Body of pancreas (tissue), 4 donors: ENCODE results near the gene PTPRN2.

Experiments
- CTCF ChIP-seq, 7 experiments: fragments of 450-650 bp in 4 of 7; fragments of 200-600 bp in 3 of 7; sonication (generic) in 3 of 7; IDR thresholded peaks; one replicate each; pipeline ENCODE4 v1.5.1; 2016 to 2019; ENCODE audit warnings: antibody characterized with exemption in 7 of 7
- POLR2A ChIP-seq, 3 donors: fragments of 450-650 bp; IDR thresholded peaks; one replicate each; pipeline ENCODE4 v1.6.1; 2016; ENCODE audit warnings: antibody characterized with exemption in 3 of 3, mild to moderate bottlenecking in 2 of 3

- TF ChIP-seq CTCF (IDR thresholded peaks at IDR 0.05) (no peak), POLR2A (IDR thresholded peaks at IDR 0.05) (no peak)
These were observed 781.9 kb downstream of the PTPRN2 start for GRCh38 chr7:157805713-157806112.
